HG02571 (cell line): ENCODE measurements around the gene COA6.
"Not testable (repeated sequence)": the region's sequence is repeated elsewhere in the genome, so short reads cannot be mapped to it uniquely, and the experiment has no call there.

Experiments
- ATAC-seq: cut with Tn5 transposase; IDR thresholded peaks from one replicate; pipeline ENCODE4 v1.9.1; 2021; ENCODE audit warnings: mild to moderate bottlenecking, moderate library complexity; ENCODE audit not compliant: unreplicated experiment

COA6 gene

GRCh38 chr1:234369033-234369430 is 4.2 kb upstream of the COA6 start:
- ATAC-seq: no peak

- no peak for ATAC-seq
These were observed 3.5 kb upstream of the COA6 start for GRCh38 chr1:234369784-234370183.

GRCh38 chr1:234371414-234371813 is 1.8 kb upstream of the COA6 start:
- ATAC-seq: no peak

GRCh38 chr1:234372011-234372757 is 1.1 kb upstream of the COA6 start:
- ATAC-seq: no peak

- peak; percentile 26 for ATAC-seq
These were observed 651 bp downstream of the COA6 start for GRCh38 chr1:234373959-234374254.

- no peak for ATAC-seq
These were observed 2.4 kb downstream of the COA6 start for GRCh38 chr1:234375672-234376071.

GRCh38 chr1:234379591-234380109 is 6.4 kb downstream of the COA6 start:
- ATAC-seq: not testable (repeated sequence)

GRCh38 chr1:234381699-234382555 is 8.7 kb downstream of the COA6 start:
- ATAC-seq: no peak

GRCh38 chr1:234386122-234386521 is 12.9 kb downstream of the COA6 start:
- no peak for ATAC-seq

- no peak for ATAC-seq
These were observed 14.8 kb downstream of the COA6 start for GRCh38 chr1:234388094-234388493.

- no peak for ATAC-seq
These were observed 19.9 kb downstream of the COA6 start for GRCh38 chr1:234393190-234393589.

GRCh38 chr1:234395297-234395696 is 22.0 kb downstream of the COA6 start:
- no peak for ATAC-seq

GRCh38 chr1:234396092-234396491 is 22.8 kb downstream of the COA6 start:
- no peak for ATAC-seq

GRCh38 chr1:234396871-234397270 is 23.6 kb downstream of the COA6 start:
- no peak for ATAC-seq

GRCh38 chr1:234397732-234398131 is 24.5 kb downstream of the COA6 start:
- ATAC-seq: no peak

- ATAC-seq: peak; percentile 38
These were observed 25.7 kb downstream of the COA6 start for GRCh38 chr1:234398849-234399381.

GRCh38 chr1:234399515-234399914 is 26.3 kb downstream of the COA6 start:
- not testable (repeated sequence) for ATAC-seq

- no peak for ATAC-seq
These were observed 27.5 kb downstream of the COA6 start for GRCh38 chr1:234400773-234401172.

- no peak for ATAC-seq
These were observed 28.4 kb downstream of the COA6 start for GRCh38 chr1:234401658-234402057.

GRCh38 chr1:234402939-234403338 is 29.7 kb downstream of the COA6 start:
- ATAC-seq: no peak

GRCh38 chr1:234405676-234406075 is 32.4 kb downstream of the COA6 start:
- no peak for ATAC-seq

GRCh38 chr1:234406871-234407270 is 33.6 kb downstream of the COA6 start:
- ATAC-seq: no peak
